Myocyte (in vitro differentiated cells): ENCODE results near the gene NF2. TPM values are rescaled to one million over a fixed set of nuclear protein-coding genes. Genes with fewer than 3 reads are reported as not detected.

Experiments used
- DNase-seq: peaks from one replicate; pipeline ENCODE4 v3.0.0-alpha.2; 2012; ENCODE audit warnings: low read depth
- total RNA-seq: library from RNA; depleted of rRNA; stranded (reverse); fragments of >200 nt; gene quantifications from 2 replicates; pipeline ENCODE4 v1.2.3, GENCODE V29; 2014

The NF2 gene
- total RNA-seq, 1 donor from 2014 or later, result 71.1 TPM

- DNase-seq, result no peak
These were observed 26.6 kb downstream of the NF2 start for GRCh38 chr22:29629903-29630516.

GRCh38 chr22:29630987-29631386 is 27.6 kb downstream of the NF2 start:
- no peak for DNase-seq

GRCh38 chr22:29631725-29632124 is 28.3 kb downstream of the NF2 start:
- no peak for DNase-seq

GRCh38 chr22:29632672-29633071 is 29.2 kb downstream of the NF2 start:
- no peak for DNase-seq

- DNase-seq, result no peak
These were observed 30.3 kb downstream of the NF2 start for GRCh38 chr22:29633514-29634312.

- no peak for DNase-seq
These were observed 31.4 kb downstream of the NF2 start for GRCh38 chr22:29634847-29635246.

- peak; percentile 57 for DNase-seq
These were observed 32.4 kb downstream of the NF2 start for GRCh38 chr22:29635734-29636357.

GRCh38 chr22:29636751-29637150 is 33.3 kb downstream of the NF2 start:
- DNase-seq, result no peak

GRCh38 chr22:29637181-29637580 is 33.7 kb downstream of the NF2 start:
- no peak for DNase-seq

GRCh38 chr22:29638678-29639077 is 35.2 kb downstream of the NF2 start:
- DNase-seq, result no peak

GRCh38 chr22:29639096-29639495 is 35.7 kb downstream of the NF2 start:
- no peak for DNase-seq

- DNase-seq, result no peak
These were observed 37.7 kb downstream of the NF2 start for GRCh38 chr22:29641042-29641699.

GRCh38 chr22:29641700-29642330 is 38.4 kb downstream of the NF2 start:
- no peak for DNase-seq

- no peak for DNase-seq
These were observed 39.3 kb downstream of the NF2 start for GRCh38 chr22:29642694-29643093.

- no peak for DNase-seq
These were observed 44.7 kb downstream of the NF2 start for GRCh38 chr22:29647954-29648737.

- no peak for DNase-seq
These were observed 46.9 kb downstream of the NF2 start for GRCh38 chr22:29650370-29650769.

- DNase-seq, result no peak
These were observed 48.2 kb downstream of the NF2 start for GRCh38 chr22:29651652-29652051.

GRCh38 chr22:29654420-29654819 is 51.0 kb downstream of the NF2 start:
- DNase-seq, result no peak

GRCh38 chr22:29654882-29655281 is 51.4 kb downstream of the NF2 start:
- DNase-seq, result no peak

GRCh38 chr22:29658176-29658575 is 54.7 kb downstream of the NF2 start:
- DNase-seq, result no peak

GRCh38 chr22:29660021-29660420 is 56.6 kb downstream of the NF2 start:
- DNase-seq, result no peak
